Activated naive CD4-positive, alpha-beta T cell treated with anti-CD3 and anti-CD28 coated beads for 36 hours (primary cell): ENCODE data around the gene TMTC2. TPM values are rescaled to one million over a fixed set of nuclear protein-coding genes. Genes with fewer than 3 reads are reported as not detected.
"Not testable (repeated sequence)": the region's sequence is repeated elsewhere in the genome, so short reads cannot be mapped to it uniquely, and the experiment has no call there.

Experiments
- CTCF ChIA-PET: fragments of 350-600 bp; sonication (Branson Sonifier 250); formaldehyde crosslinking; loops from one replicate; lab custom pipeline; 2021; ENCODE audit warnings: antibody characterized with exemption; lab: Charles Lee
- DNase-seq: peaks from one replicate; pipeline ENCODE4 v3.0.0-alpha.2; 2020
- H3K27ac Mint-ChIP-seq: one replicate; pipeline ENCODE4 v1.8.0; 2021; ENCODE audit warnings: mild to moderate bottlenecking, mixed read lengths
- H3K27me3 Mint-ChIP-seq: one replicate; pipeline ENCODE4 v1.8.0; 2021; ENCODE audit warnings: low read depth, mixed read lengths
- H3K36me3 Mint-ChIP-seq: one replicate; pipeline ENCODE4 v1.8.0; 2021; ENCODE audit warnings: low read depth, mixed read lengths
- H3K4me1 Mint-ChIP-seq: one replicate; pipeline ENCODE4 v1.8.0; 2021; ENCODE audit warnings: low read depth, mixed read lengths
- H3K4me3 Mint-ChIP-seq: one replicate; pipeline ENCODE4 v1.8.0; 2021; ENCODE audit warnings: mild to moderate bottlenecking, moderate library complexity, mixed read lengths
- H3K9me3 Mint-ChIP-seq: one replicate; pipeline ENCODE4 v1.8.0; 2021; ENCODE audit warnings: mixed read lengths
- intact Hi-C: fragments of 100-400 bp; cut with micrococcal nuclease; formaldehyde crosslinking; loops from one replicate; pipeline ENCODE4 v1.15.1; 2023
- total RNA-seq, 2 experiments: library from RNA; stranded (reverse); gene quantifications; one replicate each; pipeline ENCODE4 v1.2.3, GENCODE V29; 2021

TMTC2 gene
- total RNA-seq, 2 experiments from 2014 or later: 3.1 TPM

- peaks cover 3% of the 10 kb centered on the region for H3K9me3 Mint-ChIP-seq
- H3K36me3 Mint-ChIP-seq: no peaks in the 10 kb centered on the region
- intact Hi-C loops: no loop called here
- no peak overlapping the region for H3K27ac Mint-ChIP-seq
- no peaks in the 10 kb centered on the region for H3K27me3 Mint-ChIP-seq
- H3K4me1 Mint-ChIP-seq: no peaks in the 10 kb centered on the region
- H3K4me3 Mint-ChIP-seq: no peak overlapping the region
- CTCF ChIA-PET: interaction anchor here (0.6 kb wide), 2 partner anchors 66 to 413 kb away, joined by 3 read pairs; no protein-coding TSS in a partner anchor
- DNase-seq: no peak
Observed at GRCh38 chr12:83099436-83099835, 412.7 kb downstream of the TMTC2 start.

GRCh38 chr12:83102499-83102898 is 415.8 kb downstream of the TMTC2 start:
- CTCF ChIA-PET: no interaction called here
- H3K4me3 Mint-ChIP-seq: no peak overlapping the region
- H3K36me3 Mint-ChIP-seq: peaks cover 2% of the 10 kb centered on the region
- no peaks in the 10 kb centered on the region for H3K27me3 Mint-ChIP-seq
- no peak overlapping the region for H3K27ac Mint-ChIP-seq
- intact Hi-C loops: no loop called here
- H3K9me3 Mint-ChIP-seq: no peaks in the 10 kb centered on the region
- no peak for DNase-seq
- H3K4me1 Mint-ChIP-seq: no peaks in the 10 kb centered on the region

GRCh38 chr12:83106873-83107272 is 420.2 kb downstream of the TMTC2 start:
- DNase-seq: no peak
- no peak overlapping the region for H3K4me3 Mint-ChIP-seq
- H3K36me3 Mint-ChIP-seq: peaks cover 2% of the 10 kb centered on the region
- H3K27me3 Mint-ChIP-seq: no peaks in the 10 kb centered on the region
- H3K27ac Mint-ChIP-seq: no peak overlapping the region
- intact Hi-C loops: no loop called here
- no peaks in the 10 kb centered on the region for H3K9me3 Mint-ChIP-seq
- no peaks in the 10 kb centered on the region for H3K4me1 Mint-ChIP-seq
- CTCF ChIA-PET: no interaction called here

GRCh38 chr12:83110424-83110823 is 423.7 kb downstream of the TMTC2 start:
- intact Hi-C loops: no loop called here
- Mint-ChIP-seq H3K4me1 (no peaks in the 10 kb centered on the region), H3K27ac (no peak overlapping the region), H3K36me3 (no peaks in the 10 kb centered on the region), H3K27me3 (no peaks in the 10 kb centered on the region), H3K4me3 (no peak overlapping the region), H3K9me3 (no peaks in the 10 kb centered on the region)
- CTCF ChIA-PET: no interaction called here
- no peak for DNase-seq

GRCh38 chr12:83113945-83114344 is 427.2 kb downstream of the TMTC2 start:
- no peaks in the 10 kb centered on the region for H3K36me3 Mint-ChIP-seq
- H3K4me1 Mint-ChIP-seq: no peaks in the 10 kb centered on the region
- CTCF ChIA-PET: no interaction called here

GRCh38 chr12:83114966-83115365 is 428.3 kb downstream of the TMTC2 start:
- Mint-ChIP-seq H3K36me3 (no peaks in the 10 kb centered on the region), H3K4me1 (no peaks in the 10 kb centered on the region), H3K27me3 (no peaks in the 10 kb centered on the region), H3K4me3 (no peak overlapping the region), H3K9me3 (no peaks in the 10 kb centered on the region), H3K27ac (no peak overlapping the region)
- intact Hi-C loops: no loop called here
- no peak for DNase-seq
- CTCF ChIA-PET: no interaction called here

More at GRCh38 chr12:83113945-83114344, 427.2 kb downstream of the TMTC2 start:
- intact Hi-C loops: no loop called here
- Mint-ChIP-seq H3K4me3 (no peak overlapping the region), H3K27ac (no peak overlapping the region), H3K27me3 (no peaks in the 10 kb centered on the region), H3K9me3 (no peaks in the 10 kb centered on the region)
- no peak for DNase-seq

- H3K36me3 Mint-ChIP-seq, H3K27ac Mint-ChIP-seq, H3K9me3 Mint-ChIP-seq, CTCF ChIA-PET, H3K27me3 Mint-ChIP-seq, H3K4me1 Mint-ChIP-seq, H3K4me3 Mint-ChIP-seq, DNase-seq, intact Hi-C loops: not testable (repeated sequence)
Observed at GRCh38 chr12:83117926-83118325, 431.2 kb downstream of the TMTC2 start.

GRCh38 chr12:83121897-83122622 is 435.4 kb downstream of the TMTC2 start:
- Mint-ChIP-seq H3K27ac (no peak overlapping the region), H3K9me3 (no peaks in the 10 kb centered on the region), H3K4me3 (no peak overlapping the region), H3K27me3 (peaks cover 2% of the 10 kb centered on the region), H3K4me1 (peaks cover 5% of the 10 kb centered on the region), H3K36me3 (no peaks in the 10 kb centered on the region)
- DNase-seq: no peak
- CTCF ChIA-PET: no interaction called here
- intact Hi-C loops: no loop called here

GRCh38 chr12:83122623-83122934 is 435.9 kb downstream of the TMTC2 start:
- Mint-ChIP-seq H3K9me3 (no peaks in the 10 kb centered on the region), H3K4me1 (peaks cover 5% of the 10 kb centered on the region), H3K36me3 (no peaks in the 10 kb centered on the region), H3K27ac (no peak overlapping the region), H3K4me3 (no peak overlapping the region), H3K27me3 (peaks cover 2% of the 10 kb centered on the region)
- intact Hi-C loops: no loop called here
- CTCF ChIA-PET: no interaction called here
- DNase-seq: no peak

- CTCF ChIA-PET: no interaction called here
- intact Hi-C loops: loop anchor here (1.0 kb wide), 1 partner anchor 30 kb away; no protein-coding TSS in a partner anchor
- H3K4me3 Mint-ChIP-seq: no peak overlapping the region
- H3K9me3 Mint-ChIP-seq: no peaks in the 10 kb centered on the region
- peaks cover 2% of the 10 kb centered on the region for H3K27me3 Mint-ChIP-seq
- DNase-seq: no peak
- H3K4me1 Mint-ChIP-seq: peaks cover 5% of the 10 kb centered on the region
- no peak overlapping the region for H3K27ac Mint-ChIP-seq
- H3K36me3 Mint-ChIP-seq: no peaks in the 10 kb centered on the region
Observed at GRCh38 chr12:83123039-83123438, 436.3 kb downstream of the TMTC2 start.

- CTCF ChIA-PET: interaction anchor here (0.7 to 1.1 kb wide), 2 partner anchors 12 to 443 kb away, joined by 3 to 4 read pairs; no protein-coding TSS in a partner anchor
- Mint-ChIP-seq H3K4me3 (no peak overlapping the region), H3K27me3 (peaks cover 2% of the 10 kb centered on the region)
Observed at GRCh38 chr12:83128540-83128939, 441.8 kb downstream of the TMTC2 start.

GRCh38 chr12:83130178-83130577 is 443.5 kb downstream of the TMTC2 start:
- Mint-ChIP-seq H3K9me3 (no peaks in the 10 kb centered on the region), H3K36me3 (no peaks in the 10 kb centered on the region), H3K27me3 (no peaks in the 10 kb centered on the region), H3K27ac (no peak overlapping the region), H3K4me1 (no peaks in the 10 kb centered on the region), H3K4me3 (no peak overlapping the region)
- no peak for DNase-seq
- CTCF ChIA-PET: no interaction called here
- intact Hi-C loops: no loop called here

More at GRCh38 chr12:83128540-83128939, 441.8 kb downstream of the TMTC2 start:
- Mint-ChIP-seq H3K9me3 (no peaks in the 10 kb centered on the region), H3K27ac (no peak overlapping the region), H3K4me1 (no peaks in the 10 kb centered on the region), H3K36me3 (no peaks in the 10 kb centered on the region)
- intact Hi-C loops: no loop called here
- DNase-seq: no peak

GRCh38 chr12:83132360-83132759 is 445.7 kb downstream of the TMTC2 start:
- intact Hi-C loops: no loop called here
- H3K27me3 Mint-ChIP-seq: no peaks in the 10 kb centered on the region
- H3K4me1 Mint-ChIP-seq: no peaks in the 10 kb centered on the region
- CTCF ChIA-PET: no interaction called here
- H3K4me3 Mint-ChIP-seq: no peak overlapping the region
- H3K36me3 Mint-ChIP-seq: no peaks in the 10 kb centered on the region
- H3K27ac Mint-ChIP-seq: no peak overlapping the region
- DNase-seq: no peak
- H3K9me3 Mint-ChIP-seq: no peaks in the 10 kb centered on the region
